ENCODE measurements around the gene TPRG1L.

DNA sequence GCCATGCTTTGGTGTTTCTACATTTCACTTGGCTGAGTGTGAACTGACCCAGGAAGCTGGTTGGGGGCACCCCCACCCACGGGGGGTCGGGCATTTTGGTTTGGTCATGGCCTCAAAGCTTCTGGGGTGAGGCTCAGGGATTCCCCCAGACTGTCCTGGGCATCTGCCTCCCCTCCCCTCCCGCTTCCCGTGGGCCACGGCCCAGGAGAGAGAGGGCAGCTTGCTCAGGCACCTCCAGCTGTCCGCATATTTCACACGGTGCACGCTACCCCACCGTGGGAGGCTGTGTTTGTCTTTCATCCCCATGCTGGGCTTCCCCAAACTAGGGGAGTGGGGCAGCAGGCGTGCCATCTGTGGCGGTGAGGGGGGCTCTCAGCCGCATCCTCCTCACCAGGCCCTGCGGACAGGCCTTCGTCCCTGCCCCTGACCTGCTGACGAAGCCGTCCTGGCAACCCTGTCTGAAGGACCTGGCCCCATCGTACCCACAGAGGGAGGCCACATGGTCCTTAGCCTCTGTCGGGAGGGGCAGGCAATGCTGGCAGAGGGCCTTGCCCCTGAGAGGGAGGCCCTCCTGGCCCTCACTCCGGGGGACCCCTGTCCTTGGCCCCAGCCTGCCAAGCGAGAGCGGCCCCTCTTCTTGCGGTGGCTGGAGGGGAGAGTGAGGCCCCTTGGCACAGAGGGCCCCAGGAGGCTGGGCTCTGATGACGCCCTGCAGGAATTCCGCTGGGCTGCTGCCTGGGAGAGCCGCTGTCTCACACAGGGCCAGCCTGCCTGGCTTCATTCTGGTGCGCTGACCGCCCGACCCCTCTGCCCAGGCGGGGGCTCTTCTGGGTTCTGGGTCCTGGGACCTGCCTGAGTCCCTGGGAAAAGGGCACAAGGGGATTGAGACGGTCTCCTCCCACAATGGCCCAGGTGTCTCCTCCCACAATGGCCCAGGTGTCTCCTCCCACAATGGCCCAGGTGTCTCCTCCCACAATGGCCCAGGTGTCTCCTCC lies 49.6 kb downstream of the TPRG1L start:
- TF ChIP-seq, protein P1, sequence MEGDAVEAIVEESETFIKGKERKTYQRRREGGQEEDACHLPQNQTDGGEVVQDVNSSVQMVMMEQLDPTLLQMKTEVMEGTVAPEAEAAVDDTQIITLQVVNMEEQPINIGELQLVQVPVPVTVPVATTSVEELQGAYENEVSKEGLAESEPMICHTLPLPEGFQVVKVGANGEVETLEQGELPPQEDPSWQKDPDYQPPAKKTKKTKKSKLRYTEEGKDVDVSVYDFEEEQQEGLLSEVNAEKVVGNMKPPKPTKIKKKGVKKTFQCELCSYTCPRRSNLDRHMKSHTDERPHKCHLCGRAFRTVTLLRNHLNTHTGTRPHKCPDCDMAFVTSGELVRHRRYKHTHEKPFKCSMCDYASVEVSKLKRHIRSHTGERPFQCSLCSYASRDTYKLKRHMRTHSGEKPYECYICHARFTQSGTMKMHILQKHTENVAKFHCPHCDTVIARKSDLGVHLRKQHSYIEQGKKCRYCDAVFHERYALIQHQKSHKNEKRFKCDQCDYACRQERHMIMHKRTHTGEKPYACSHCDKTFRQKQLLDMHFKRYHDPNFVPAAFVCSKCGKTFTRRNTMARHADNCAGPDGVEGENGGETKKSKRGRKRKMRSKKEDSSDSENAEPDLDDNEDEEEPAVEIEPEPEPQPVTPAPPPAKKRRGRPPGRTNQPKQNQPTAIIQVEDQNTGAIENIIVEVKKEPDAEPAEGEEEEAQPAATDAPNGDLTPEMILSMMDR (IDR thresholded peaks at IDR 0.05; ENCODE audit: insufficient read depth, low read length, poor library complexity, severe bottlenecking): no peak
- TF ChIP-seq EZH2phosphoT487 (conservative IDR thresholded peaks at IDR 0.05; ENCODE audit: low read length): no peak

Data from SU-DHL-6 (cell line).